Daoy (cell line): ENCODE data around the gene NUPR1. TPM values are rescaled to one million over a fixed set of nuclear protein-coding genes. Genes with fewer than 3 reads are reported as not detected.
"Not testable (repeated sequence)": the region's sequence is repeated elsewhere in the genome, so short reads cannot be mapped to it uniquely, and the experiment has no call there.

Experiments used
- DNase-seq: peaks from one replicate; pipeline ENCODE4 v3.0.0-alpha.2; 2015; ENCODE audit warnings: low read depth
- total RNA-seq: library from RNA; depleted of rRNA; stranded (reverse); fragments of >200 nt; shearing (Covaris generic); gene quantifications from 2 replicates; pipeline ENCODE4 v1.2.3, GENCODE V29; 2014

The NUPR1 gene
- total RNA-seq, 1 experiment from 2014 or later = 1.5 TPM

DNA sequence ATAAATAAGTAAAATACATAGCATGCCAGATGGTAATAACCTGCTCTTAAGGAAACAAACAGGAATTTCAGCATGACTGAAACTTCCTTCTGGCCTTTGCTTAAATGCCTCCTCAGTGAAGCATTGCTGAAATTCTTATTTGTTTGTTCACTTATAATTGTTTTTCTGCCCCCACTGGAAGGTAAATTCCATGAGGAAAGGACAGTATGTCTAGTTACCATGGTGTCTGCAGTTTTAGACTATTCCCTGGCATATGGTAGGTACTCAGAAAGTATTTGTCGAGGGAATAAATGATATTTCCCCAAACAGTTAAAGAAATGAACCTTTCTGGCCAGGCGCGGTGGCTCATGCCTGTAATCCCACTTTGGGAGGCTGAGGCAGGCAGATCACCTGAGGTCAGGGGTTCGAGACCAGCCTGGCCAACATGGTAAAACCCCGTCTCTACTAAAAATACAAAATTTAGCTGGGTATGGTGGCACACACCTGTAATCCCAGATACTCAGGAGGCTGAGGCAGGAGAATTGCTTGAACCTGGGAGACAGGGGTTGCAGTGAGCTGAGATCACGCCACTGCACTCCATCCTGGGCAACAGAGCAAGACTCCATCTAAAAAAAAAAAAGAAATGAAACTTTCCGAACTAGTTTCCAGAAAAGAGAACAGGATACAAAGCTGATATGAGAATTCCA lies 11.5 kb downstream of the NUPR1 start:
- not testable (repeated sequence) for DNase-seq

DNA sequence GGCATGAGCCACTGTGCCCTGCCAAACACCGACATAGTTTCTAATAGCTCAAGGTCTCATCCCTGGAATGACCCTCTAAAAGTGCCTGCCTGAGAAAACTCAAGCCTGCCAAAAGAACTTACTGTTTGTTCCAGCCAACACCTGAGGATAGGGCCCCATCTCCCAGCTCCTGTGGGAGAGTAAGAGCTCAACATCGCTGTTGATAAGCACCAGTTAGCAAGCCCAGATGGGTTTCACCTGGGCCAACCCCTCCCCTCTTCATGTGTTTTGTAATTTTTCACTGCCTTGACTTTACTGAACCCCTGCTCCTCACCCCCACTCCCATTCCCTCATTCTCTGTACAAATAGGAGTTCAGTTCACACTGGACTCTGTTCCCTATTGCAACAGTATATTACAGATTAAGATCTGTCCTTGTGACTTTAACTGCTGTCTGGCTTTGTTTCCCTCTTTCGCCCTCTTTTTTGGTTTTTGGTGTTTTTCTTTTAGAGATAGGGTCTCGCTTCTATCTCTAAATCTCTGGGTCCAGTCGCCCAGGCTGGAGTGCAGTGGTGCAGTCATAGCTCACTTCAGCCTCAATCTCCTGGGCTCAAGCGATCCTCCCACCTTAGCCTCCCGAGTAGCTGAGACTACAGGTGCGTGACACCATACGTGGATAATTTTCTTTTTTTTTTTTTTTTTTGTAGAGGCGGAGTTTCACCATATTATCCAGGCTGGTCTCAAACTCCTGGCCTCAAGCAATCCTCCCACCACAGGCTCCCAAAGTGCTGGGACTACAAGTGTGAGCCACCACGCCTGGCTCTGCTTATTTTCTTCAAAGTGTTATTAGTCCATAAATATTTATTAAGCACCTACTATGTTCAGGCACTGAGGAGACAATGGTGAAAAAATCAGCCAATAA lies 12.3 kb downstream of the NUPR1 start:
- DNase-seq = no peak

DNA sequence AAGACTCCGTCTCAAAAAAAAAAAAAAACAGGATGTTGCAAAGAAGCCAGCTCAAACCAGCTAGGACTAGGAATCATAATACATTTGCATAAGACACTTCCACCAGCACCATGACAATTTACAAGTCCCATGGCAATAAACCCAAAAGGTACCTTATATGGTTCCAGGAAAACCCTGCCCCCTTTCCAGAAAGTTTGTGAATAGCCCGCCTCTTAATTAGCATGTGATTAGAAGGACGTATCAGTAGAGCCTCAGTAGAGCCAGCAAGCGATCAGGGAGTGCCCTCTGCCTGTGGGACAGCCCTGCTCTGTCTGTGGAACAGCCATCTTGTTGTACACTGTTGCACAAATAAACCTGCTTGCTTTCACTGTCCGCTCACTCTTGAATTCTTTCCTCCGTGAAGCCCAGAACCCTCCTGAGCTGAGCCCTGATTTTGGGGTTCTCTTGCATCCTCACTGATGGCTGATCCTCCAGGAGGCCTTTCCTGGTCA lies 14.0 kb downstream of the NUPR1 start:
- DNase-seq = no peak

DNA sequence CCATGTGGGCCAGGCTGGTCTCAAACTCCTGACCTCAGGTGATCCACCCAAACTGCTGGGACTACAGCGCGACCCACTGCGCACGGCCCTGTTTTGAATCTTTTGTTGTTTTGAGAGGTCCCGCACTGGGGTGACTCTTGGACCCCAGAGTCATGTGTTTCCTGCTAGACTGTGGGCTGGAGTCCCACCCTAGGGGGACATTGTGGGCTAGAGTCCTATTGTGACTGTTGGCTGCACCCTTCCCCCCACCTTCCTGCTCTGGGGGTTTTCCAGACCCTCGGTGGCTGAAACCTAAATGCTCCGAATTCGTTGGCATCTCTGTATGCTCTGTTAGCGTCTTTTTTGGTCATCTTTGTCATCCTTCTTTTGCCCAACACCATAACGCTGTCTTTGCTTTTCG lies 16.0 kb downstream of the NUPR1 start:
- no peak for DNase-seq

DNA sequence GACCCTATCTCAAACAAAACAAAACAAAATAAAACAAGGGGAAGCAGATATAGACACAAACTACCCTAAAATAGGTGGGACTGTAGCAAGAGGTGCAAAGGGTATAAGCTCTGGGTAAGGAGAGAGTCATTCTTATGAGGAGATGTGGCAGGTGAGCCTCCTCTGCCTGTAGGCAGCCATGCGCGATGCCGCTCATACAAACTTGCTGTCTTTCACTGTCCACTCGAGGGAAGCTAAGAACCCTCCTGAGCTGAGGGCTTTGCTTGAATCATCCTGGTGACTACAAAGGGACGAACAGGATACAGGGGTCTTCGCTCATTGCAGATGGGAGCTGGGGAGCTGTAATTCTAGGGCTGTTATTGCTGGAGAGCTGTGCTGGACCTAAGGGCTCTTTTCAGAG lies 17.3 kb downstream of the NUPR1 start:
- no peak for DNase-seq

DNA sequence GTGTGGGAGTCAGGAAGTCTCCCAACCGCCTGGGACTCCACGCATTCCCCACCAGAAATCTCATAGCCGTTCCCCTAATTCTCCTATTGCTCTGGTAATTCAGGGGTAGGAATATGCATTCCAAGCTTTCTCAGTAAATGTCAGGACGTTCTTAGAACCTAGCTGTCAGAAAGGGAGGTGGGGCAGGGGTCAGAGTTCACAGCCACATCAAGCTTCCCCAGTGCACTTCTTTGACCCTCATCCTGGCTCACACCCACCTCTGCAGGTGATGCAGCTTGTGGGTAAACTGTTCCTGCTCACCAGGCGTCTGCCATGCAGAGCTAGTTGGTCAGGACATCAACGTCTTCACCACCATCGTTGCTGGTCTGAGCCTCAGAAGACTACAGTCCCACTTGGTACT lies 18.1 kb downstream of the NUPR1 start:
- no peak for DNase-seq

DNA sequence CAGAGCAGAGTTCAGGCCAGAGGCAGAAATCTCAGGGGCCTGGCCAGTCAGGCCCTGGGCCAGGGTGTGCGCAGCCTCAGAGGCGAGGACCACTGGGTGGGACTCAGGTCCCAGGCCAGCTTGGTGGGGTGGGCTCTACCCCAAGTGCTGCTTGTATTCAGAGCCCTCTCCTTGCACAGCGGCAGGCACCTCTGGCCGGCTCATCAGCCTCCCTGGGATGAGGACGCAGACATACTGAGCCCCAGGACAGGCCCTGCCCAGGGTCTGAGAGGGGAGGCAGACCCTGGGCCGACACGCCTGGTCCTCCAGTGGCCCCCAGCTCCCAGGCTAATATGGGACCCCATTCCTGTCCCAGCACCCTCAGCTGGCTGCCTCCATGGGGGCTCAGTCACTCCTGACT lies 24.5 kb downstream of the NUPR1 start:
- DNase-seq = no peak

DNA sequence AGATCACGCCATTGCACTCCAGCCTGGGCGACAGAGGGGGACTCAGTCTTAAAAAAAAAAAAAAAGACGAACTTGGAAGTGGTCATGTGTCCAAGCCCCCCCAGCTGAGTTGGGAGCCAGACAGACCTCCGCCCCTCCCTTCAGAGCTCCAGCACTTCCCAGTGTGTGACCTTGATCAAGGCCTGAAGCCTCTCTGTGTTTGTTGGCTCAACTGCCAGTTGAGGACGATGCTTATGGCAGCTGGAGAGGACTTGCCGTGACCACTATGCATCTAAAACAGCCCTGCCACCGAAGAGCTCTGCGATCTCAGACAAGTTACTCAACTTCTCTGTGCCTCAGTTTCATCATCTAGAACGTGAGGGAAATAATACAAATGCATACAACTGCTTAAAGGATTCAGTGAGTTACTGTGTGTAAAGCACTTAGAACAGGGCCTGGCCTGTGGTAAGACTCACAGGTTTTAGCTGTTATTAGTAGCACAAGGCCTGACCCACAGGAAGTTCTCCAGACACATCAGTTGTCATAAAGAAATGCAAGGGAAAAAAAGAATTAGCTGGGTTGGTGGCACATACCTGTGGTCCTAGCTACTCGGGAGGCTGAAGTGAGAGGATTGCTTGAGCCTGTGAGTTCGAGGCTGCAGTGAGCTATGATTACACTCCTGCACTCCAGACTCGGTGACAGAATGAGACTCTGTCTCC lies 25.1 kb downstream of the NUPR1 start:
- DNase-seq = no peak

DNA sequence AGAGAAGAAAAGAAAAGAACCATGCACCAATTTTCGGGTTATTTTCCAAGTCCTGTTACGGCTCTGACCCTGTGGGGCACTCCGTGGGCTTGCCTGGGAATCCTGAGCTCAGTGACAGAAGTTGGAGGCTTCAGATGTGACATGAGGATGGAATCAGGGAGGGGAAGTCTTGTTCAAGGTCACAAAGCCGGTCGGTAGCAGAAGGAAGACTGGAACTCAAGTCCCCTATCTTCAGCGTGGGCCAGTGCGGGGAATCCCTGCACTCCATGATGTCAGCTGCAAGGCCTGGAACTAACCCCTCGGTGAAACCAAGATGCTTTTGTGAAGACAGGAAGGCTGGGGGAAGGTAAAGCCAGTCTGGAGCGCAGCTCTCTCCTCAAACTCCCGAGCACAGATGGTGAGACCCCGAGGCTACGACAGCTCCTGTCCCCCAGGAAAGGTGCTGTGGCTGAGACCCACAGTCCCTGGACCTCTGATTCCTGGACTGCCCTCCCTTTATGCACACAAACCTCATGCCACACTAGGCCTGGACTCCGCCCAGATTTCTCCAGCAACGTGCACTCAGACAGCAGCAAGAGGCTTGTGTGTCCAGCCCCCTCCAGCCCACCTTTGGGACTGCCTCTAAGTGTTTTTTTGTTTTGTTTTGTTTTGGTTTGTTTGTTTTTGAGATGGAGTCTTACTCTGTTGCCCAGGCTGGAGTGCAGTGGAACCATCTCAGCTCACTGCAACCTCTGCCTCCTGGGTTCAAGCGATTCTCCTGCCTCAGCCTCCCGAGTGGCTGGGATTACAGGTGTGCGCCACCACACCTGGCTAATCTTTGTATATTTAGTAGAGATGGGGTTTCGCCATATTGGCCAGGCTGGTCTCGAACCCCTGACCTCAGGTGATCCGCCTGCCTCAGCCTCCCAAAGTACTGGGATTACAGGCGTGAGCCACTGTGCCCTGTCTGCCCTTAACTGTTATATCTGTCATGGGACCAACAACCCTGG lies 26.7 kb downstream of the NUPR1 start:
- no peak for DNase-seq

DNA sequence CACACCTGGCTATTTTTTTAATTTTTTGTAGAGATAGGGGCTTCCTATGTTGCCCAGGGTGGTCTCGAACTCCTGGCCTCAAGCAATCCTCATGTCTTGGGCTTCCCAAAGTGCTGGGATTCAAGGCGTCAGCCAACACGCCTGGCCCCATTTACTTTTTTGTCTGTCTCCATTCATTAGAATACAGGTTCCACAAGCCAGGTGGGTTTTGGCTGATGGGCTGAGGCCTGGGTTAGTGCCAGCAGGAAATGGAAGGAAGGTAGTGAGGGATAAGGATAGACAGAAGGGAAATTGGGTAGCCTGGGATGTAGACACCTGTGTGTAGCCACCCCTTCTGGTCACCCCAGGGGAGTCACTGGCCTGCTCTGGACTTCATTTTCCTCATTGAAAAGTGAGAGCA lies 27.7 kb downstream of the NUPR1 start:
- no peak for DNase-seq

DNA sequence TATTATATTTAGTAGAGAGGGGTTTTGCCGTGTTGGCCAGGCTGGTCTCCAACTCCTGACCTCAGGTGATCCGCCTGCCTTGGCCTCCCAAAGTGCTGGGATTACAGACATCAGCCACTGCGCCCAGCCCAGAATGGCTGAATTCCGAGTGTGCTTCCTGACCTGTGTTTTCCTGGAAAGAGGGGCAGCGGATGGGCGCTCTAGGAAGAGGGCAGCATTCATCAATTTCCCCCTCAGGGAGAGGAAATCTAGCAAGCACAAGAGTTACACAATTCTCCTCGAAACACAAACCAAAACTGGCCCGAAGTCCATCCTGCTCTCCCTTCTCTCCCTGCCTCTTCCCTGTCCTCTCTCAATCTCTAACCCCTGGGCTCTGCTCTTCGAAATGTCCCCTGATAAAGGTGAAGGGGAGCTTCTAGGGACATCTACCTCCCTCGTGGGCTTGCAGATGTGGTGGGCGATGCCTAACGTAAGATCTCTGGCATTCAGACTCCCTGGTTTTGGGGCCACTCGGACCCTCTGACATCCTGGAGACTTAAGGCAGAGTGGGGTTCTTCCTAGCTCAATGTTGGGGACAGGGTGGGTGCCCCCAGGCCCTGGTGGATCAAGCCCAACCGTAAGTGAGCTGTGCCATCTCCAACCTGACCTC lies 33.2 kb downstream of the NUPR1 start:
- DNase-seq = no peak

DNA sequence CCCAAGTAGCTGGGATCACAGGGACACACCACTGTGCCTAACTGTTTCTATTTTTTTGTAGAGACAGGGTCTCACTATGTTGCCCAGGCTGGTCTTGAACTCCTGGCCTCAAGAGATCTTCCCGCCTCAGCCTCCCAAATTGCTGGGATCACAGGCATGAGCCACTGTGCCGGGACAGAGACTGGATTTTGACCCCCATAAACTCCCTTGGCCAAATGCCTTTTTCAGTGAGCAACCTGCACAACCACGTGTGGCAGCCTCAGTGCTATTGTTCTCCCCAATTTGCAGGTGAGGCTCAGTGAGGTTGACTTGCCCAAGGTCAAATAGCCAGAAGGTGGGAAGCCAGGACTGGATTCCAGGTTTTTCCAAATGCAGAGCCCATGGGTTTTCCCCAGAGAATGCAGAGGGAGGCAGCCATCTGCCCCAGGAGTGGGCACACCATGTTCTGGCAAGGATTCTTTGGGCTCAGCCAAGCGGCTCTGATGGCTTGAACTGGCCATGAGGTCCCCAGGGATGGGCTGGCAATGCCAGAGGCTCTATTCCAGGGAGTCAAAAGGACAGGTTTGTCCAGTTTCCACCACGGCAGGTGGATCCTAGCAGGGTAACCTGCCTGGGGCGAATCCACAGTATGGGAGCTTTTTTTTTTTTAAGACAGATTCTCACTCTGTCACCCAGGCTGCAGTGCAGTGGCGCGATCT lies 33.9 kb downstream of the NUPR1 start:
- no peak for DNase-seq

DNA sequence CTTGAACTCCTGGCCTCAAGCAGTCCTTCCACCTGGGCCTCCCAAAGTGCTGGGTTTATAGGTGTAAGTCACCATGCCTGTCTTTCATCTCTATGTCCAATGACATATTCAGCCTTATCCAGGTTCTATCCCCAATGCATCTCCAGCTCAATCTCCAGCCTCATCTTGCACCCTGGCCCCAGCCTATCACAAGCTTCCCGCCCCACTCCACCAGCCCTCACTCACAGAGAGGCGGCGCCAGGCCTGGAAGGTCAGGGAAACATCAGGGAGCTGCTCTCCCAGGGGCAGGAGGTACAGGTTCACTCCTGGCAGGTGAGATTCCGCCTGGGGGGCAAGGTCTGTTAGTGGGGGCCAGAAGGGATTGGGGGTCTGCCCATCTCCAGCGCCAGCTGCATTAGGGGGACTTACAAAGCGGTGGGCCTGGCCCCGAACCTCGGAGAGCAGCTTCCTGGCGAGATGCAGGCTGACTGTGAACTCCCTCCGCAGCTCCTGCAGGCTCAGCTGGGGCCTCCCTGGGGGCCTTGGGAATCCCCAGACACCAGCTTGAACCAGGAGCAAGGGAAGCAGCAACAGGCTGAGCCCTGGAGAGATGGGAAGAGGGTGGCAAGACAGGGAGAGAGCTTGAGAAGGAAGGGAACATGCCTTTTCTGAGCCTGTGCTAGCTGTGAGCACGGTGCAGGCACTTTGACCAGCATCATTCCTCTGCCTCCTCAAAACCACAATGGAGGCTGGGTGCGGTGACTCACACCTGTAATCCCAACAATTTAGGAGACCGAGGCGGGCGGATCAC lies 35.1 kb downstream of the NUPR1 start:
- peak; percentile 45 for DNase-seq

DNA sequence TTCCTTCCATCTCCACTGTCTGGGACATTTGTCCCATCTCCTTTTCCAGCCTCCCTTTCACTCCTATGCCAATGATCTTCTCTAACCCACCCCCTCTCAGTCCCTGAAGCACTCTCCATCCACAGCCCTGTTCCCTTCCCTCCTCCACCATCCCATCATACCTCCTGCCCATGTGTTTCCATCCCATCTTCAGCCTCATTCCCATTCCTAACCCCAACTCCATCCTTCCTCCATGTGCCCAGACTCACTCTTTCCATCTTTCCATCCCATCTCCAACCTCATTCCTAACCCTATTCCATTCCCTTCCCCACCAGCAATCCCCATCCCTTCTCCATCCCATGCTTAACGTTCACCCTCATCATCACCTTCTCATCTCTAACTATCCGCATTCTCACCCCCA lies 36.5 kb downstream of the NUPR1 start:
- no peak for DNase-seq

DNA sequence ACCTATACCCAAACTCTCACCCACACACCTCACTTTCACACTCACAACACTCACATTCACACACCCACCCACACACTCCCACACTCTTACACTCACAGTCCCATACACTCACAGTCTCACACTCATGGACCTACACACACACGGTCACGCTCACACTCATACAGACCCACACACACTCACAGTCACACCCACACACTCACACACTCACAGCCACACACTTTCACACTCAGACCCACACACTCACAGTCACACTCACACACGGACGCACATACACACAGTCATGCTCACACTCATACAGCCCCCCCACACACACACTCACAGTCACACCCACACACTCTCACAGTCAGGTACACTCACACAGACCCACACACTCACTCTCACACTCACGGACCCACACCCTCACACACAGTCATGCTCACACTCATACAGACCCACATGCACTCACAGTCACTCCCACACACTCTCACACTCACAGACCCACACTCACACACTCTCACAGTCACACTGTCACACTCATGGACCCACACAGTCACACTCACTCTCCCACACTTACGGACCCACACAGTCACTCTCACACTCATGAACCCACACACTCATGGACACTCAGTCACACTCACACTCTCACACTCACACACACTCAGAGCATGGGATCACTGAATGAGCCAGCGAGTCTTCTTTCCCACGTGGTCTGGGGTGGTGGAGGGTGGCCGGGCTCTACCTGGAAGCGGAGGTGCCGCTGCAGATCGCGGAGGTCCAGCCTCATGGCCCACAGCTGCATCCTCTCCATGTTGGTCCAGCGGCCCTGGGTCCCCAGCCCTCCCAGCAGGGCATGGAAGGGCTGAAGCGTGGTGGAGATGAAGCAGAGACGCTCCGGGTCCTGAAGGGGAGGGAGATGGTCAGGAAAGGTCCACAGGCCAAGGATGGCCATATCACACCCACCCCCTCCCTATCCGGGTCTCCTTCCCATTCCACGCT lies 37.2 kb downstream of the NUPR1 start:
- no peak for DNase-seq

DNA sequence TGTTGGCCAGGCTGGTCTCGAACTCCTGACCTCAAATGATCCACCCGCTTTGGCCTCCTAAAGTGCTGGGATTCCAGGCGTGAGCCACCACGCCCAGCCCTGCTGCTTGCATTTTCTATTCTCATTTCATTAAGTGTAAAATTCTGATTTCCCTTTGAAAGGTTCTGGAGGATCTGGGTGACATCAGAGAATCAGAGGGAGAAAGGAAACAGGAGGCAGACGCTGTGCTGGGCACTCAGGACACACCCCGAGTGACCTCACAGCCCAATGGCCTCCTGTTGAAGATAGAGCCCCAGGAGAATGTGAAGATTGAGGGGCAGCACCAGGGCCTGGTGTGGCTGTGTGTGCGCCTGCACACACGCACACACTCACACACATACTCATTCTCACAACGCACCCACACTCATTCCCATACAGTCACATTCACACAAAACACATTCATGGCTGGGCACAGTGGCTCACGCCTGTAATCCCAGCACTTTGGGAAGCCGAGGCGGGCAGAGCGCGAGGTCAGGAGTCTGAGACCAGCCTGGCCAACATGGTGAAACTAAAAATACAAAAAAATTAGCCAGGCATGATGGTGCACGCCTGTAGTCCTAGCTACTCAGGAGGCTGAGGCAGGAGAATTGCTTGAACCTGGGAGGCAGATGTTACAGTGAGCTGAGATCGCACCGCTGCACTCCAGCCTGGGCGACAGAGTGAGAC lies 38.1 kb downstream of the NUPR1 start:
- DNase-seq = not testable (repeated sequence)

DNA sequence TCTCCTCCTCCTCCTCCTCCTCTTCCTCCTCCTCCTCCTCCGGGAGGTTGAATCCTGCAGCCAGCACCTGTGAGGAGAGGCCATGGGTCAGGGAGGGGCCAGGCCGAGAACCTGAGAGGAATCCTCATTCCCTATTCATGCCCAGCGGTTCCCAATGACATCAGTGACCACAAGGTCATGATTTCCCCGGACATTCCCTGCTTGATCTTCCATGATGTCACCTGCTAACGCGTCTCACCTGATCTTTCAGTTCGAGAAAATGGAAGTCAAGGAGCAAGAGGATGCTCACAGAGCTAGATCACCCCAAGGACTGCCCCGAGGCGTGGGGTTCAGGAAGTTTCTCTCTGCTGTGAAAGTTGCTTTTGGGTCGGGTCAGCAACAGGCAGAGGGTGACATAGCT lies 38.9 kb downstream of the NUPR1 start:
- no peak for DNase-seq
